ENCODE results near the gene SH3PXD2A.
"Not testable (repeated sequence)": the region's sequence is repeated elsewhere in the genome, so short reads cannot be mapped to it uniquely, and the experiment has no call there.

Gene SH3PXD2A

GRCh38 chr10:103609231-103610082, 245.9 kb downstream of the SH3PXD2A start:
- Histone ChIP-seq H3K4me3 (ENCODE audit: low read depth, low read length) (no peak overlapping the region), H3K9me3 (ENCODE audit: control insufficient read depth, insufficient read depth, low read depth, low read length) (no peaks in the 10 kb centered on the region), H3K27ac (ENCODE audit: extremely low read depth, low read depth, low read length) (no peak overlapping the region), H3K4me1 (ENCODE audit: control insufficient read depth, insufficient read depth, low read length) (no peaks in the 10 kb centered on the region), H3K36me3 (ENCODE audit: control insufficient read depth in 2 of 2, insufficient read depth in 1 of 2, low read length in 2 of 2) (peaks cover 0 to 76% of the 10 kb centered on the region in 2 experiments; a peak in 1 of 3 replicates)
- ChIA-PET CTCF (interaction anchor here (0.6 to 1.4 kb wide), 3 partner anchors 12 to 123 kb away, joined by 3 to 6 read pairs (median 4); no protein-coding TSS in a partner anchor), POLR2A (no interaction called here)
- TF ChIP-seq ZNF707 (tag by site-specific recombination; IDR thresholded peaks at IDR 0.05) (no peak), TCF7L2 (IDR thresholded peaks at IDR 0.05; ENCODE audit: borderline replicate concordance, low read depth, low read length) (no peak), ZNF549 (tag by site-specific recombination; IDR thresholded peaks at IDR 0.05) (no peak)
- TF ChIP-seq, protein P1, sequence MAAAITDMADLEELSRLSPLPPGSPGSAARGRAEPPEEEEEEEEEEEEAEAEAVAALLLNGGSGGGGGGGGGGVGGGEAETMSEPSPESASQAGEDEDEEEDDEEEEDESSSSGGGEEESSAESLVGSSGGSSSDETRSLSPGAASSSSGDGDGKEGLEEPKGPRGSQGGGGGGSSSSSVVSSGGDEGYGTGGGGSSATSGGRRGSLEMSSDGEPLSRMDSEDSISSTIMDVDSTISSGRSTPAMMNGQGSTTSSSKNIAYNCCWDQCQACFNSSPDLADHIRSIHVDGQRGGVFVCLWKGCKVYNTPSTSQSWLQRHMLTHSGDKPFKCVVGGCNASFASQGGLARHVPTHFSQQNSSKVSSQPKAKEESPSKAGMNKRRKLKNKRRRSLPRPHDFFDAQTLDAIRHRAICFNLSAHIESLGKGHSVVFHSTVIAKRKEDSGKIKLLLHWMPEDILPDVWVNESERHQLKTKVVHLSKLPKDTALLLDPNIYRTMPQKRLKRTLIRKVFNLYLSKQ (tag by site-specific recombination; IDR thresholded peaks at IDR 0.05; ENCODE audit: borderline replicate concordance): no peak

- H3K9me3 ChIP-seq (ENCODE audit: control insufficient read depth, insufficient read depth, low read depth, low read length); H3K4me3 ChIP-seq (ENCODE audit: low read depth, low read length); POLR2A ChIA-PET; H3K27ac ChIP-seq (ENCODE audit: extremely low read depth, low read depth, low read length); H3K4me1 ChIP-seq (ENCODE audit: control insufficient read depth, insufficient read depth, low read length): not testable (repeated sequence)
- H3K36me3 ChIP-seq (ENCODE audit: control insufficient read depth in 2 of 2, insufficient read depth in 1 of 2, low read length in 2 of 2): peaks cover 0 to 77% of the 10 kb centered on the region in 2 experiments; a peak in 1 of 3 replicates
- CTCF ChIA-PET: interaction anchor here (0.6 kb wide), 1 partner anchor 78 kb away, joined by 3 read pairs; no protein-coding TSS in a partner anchor
Observed at GRCh38 chr10:103608056-103608455, 247.3 kb downstream of the SH3PXD2A start.

DNA sequence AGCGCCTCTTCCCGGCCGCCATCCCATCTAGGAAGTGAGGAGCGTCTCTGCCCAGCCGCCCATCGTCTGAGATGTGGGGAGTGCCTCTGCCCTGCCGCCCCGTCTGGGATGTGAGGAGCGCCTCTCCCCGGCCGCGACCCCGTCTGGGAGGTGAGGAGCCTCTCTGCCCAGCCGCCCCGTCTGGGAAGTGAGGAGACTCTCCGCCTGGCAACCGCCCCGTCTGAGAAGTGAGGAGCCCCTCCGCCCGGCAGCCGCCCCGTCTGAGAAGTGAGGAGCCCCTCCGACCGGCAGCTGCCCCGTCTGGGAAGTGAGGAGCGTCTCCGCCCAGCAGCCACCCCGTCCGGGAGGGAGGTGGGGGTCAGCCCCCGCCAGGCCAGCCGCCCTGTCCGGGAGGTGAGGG, 248.3 kb downstream of the SH3PXD2A start:
- not testable (repeated sequence) for H3K4me3 ChIP-seq (ENCODE audit: low read depth, low read length)

GRCh38 chr10:103606097-103606438, 249.3 kb downstream of the SH3PXD2A start:
- POLR2A ChIA-PET; H3K4me3 ChIP-seq (ENCODE audit: low read depth, low read length); H3K9me3 ChIP-seq (ENCODE audit: control insufficient read depth, insufficient read depth, low read depth, low read length); H3K4me1 ChIP-seq (ENCODE audit: control insufficient read depth, insufficient read depth, low read length); H3K27ac ChIP-seq (ENCODE audit: extremely low read depth, low read depth, low read length): not testable (repeated sequence)
- peaks cover 0 to 77% of the 10 kb centered on the region in 2 experiments; a peak in 1 of 3 replicates for H3K36me3 ChIP-seq (ENCODE audit: control insufficient read depth in 2 of 2, insufficient read depth in 1 of 2, low read length in 2 of 2)
- TF ChIP-seq ZNF2 (tag by site-specific recombination; IDR thresholded peaks at IDR 0.05) (0 out of 2 replicates have a peak, but pooled peaks have one; percentile 11), ZNF513 (tag by site-specific recombination; IDR thresholded peaks at IDR 0.05) (peak; percentile 97)
- CTCF ChIA-PET: interaction anchor here (0.5 to 3.1 kb wide), 6 partner anchors 13 to 115 kb away, joined by 3 to 31 read pairs (median 4); no protein-coding TSS in a partner anchor

More for the DNA sequence above, 248.3 kb downstream of the SH3PXD2A start:
- CTCF ChIA-PET; H3K9me3 ChIP-seq (ENCODE audit: control insufficient read depth, insufficient read depth, low read depth, low read length); POLR2A ChIA-PET; H3K27ac ChIP-seq (ENCODE audit: extremely low read depth, low read depth, low read length); H3K4me1 ChIP-seq (ENCODE audit: control insufficient read depth, insufficient read depth, low read length): not testable (repeated sequence)
- peaks cover 0 to 77% of the 10 kb centered on the region in 2 experiments; a peak in 1 of 3 replicates for H3K36me3 ChIP-seq (ENCODE audit: control insufficient read depth in 2 of 2, insufficient read depth in 1 of 2, low read length in 2 of 2)

GRCh38 chr10:103605359-103606096, 249.8 kb downstream of the SH3PXD2A start:
- POLR2A ChIA-PET: no interaction called here
- no peaks in the 10 kb centered on the region for H3K9me3 ChIP-seq (ENCODE audit: control insufficient read depth, insufficient read depth, low read depth, low read length)
- H3K4me1 ChIP-seq (ENCODE audit: control insufficient read depth, insufficient read depth, low read length): no peaks in the 10 kb centered on the region
- no peak overlapping the region for H3K4me3 ChIP-seq (ENCODE audit: low read depth, low read length)
- CTCF ChIA-PET: interaction anchor here (0.7 to 3.1 kb wide), 8 partner anchors 9 to 253 kb away, joined by 3 to 31 read pairs (median 4); no protein-coding TSS in a partner anchor
- no peak overlapping the region for H3K27ac ChIP-seq (ENCODE audit: extremely low read depth, low read depth, low read length)
- peaks cover 0 to 74% of the 10 kb centered on the region in 2 experiments; a peak in 1 of 3 replicates for H3K36me3 ChIP-seq (ENCODE audit: control insufficient read depth in 2 of 2, insufficient read depth in 1 of 2, low read length in 2 of 2)
- no peak for TF ChIP-seq ZSCAN16 (tag by site-specific recombination; IDR thresholded peaks at IDR 0.05)
- no peak for TF ChIP-seq ZNF677 (tag by site-specific recombination; IDR thresholded peaks at IDR 0.05)
- no peak for TF ChIP-seq PRDM6 (tag by site-specific recombination; IDR thresholded peaks at IDR 0.05)
- peak; percentile 72 for TF ChIP-seq ZNF2 (tag by site-specific recombination; IDR thresholded peaks at IDR 0.05)
- TF ChIP-seq ZNF184 (tag by site-specific recombination; IDR thresholded peaks at IDR 0.05): 0 out of 2 replicates have a peak, but pooled peaks have one; percentile 50
- TF ChIP-seq ZNF510 (tag by site-specific recombination; IDR thresholded peaks at IDR 0.05; ENCODE audit: insufficient replicate concordance): no peak
- TF ChIP-seq ZNF670 (tag by site-specific recombination; IDR thresholded peaks at IDR 0.05; ENCODE audit: low read depth): no peak
- TF ChIP-seq ZNF529 (tag by site-specific recombination; IDR thresholded peaks at IDR 0.05; ENCODE audit: insufficient replicate concordance): no peak
- no peak for TF ChIP-seq KLF8 (tag by site-specific recombination; IDR thresholded peaks at IDR 0.05)
- no peak for TF ChIP-seq ZBTB21 (tag by site-specific recombination; IDR thresholded peaks at IDR 0.05)
- TF ChIP-seq RBAK (tag by site-specific recombination; IDR thresholded peaks at IDR 0.05): no peak
- TF ChIP-seq ZNF843 (tag by site-specific recombination; IDR thresholded peaks at IDR 0.05): no peak
